Measurements from ENCODE around the gene IFNGR2.

The IFNGR2 gene

DNA sequence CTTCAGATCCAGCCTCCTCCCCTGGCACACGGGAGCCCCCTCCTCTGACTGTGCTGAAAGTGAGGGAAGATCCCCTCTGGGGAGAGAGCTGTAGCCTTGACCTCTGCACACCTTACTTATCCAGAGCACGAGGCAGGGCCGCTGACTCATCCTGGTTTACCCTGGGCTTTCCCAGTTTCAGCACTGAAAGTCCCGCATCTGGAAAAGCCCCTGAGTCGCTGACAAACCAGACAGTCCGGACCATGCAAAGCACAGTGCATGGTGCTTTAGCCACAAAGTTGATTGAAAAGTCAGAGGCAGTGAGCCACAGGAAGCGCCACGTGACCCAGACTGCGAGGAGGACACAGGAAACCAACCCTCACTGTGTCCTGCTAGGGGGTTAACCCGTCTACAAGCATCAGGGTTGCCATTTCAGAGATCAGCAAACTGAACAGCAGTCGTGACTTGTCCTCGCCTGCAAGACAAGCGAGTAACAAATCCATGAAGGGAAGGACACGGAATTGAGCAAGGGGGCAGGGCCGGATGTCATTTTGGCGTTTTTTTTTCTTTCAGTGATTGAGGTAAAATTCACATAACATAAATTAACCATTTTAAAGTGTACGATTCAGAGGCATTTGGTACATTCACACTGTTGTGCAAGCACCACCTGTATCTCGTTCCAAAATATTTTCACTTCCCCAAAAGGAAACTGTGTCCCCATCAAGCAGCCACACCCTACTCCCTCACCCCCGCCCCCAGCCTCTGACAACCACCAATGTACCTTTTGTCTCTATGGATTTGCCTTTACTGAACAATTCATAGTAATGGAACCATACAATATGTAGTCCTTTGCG is 19.9 kb upstream of the IFNGR2 start:
- Mint-ChIP-seq H3K4me1 (ENCODE audit: low read depth) (peaks cover 68% of the 10 kb centered on the region), H3K36me3 (ENCODE audit: low read depth) (no peaks in the 10 kb centered on the region), H3K27ac (peak overlapping the region; percentile 95), H3K27me3 (no peaks in the 10 kb centered on the region), H3K4me3 (peak overlapping the region; percentile 47), H3K9me3 (no peaks in the 10 kb centered on the region)
- intact Hi-C loops (cut with micrococcal nuclease) = no loop called here

DNA sequence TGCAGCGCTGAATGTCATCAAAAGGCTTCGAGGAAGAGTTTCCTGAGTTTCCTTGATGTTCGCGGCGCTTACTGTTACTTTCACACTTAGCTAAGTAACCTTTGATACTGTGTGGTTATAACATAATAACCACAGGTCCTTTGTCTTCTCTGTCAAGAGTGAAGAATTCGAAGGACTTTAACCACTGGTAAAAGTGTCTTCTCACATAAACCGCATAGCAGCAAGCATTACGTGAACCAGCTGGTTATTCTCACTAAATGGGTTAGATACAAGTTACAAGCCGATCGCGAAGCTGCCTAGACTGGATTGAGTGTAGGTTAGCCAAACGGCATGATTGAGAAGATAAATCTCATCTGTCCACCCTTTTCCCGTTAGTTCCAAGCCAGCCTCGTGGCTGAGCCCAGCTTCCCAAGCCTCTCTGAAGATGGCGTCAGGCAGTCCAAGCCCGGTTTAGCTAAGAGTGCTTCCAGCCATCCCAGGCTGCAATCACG is 18.3 kb upstream of the IFNGR2 start:
- Mint-ChIP-seq H3K36me3 (ENCODE audit: low read depth) (no peaks in the 10 kb centered on the region), H3K4me1 (ENCODE audit: low read depth) (peaks cover 80% of the 10 kb centered on the region), H3K9me3 (no peaks in the 10 kb centered on the region), H3K4me3 (no peak overlapping the region), H3K27ac (peak overlapping the region; percentile 95), H3K27me3 (no peaks in the 10 kb centered on the region)
- intact Hi-C loops (cut with micrococcal nuclease) = no loop called here

GRCh38 chr21:33386222-33386784 is 16.9 kb upstream of the IFNGR2 start:
- intact Hi-C loops (cut with micrococcal nuclease) = no loop called here
- H3K27me3 Mint-ChIP-seq = no peaks in the 10 kb centered on the region
- peaks cover 80% of the 10 kb centered on the region for H3K4me1 Mint-ChIP-seq (ENCODE audit: low read depth)

DNA sequence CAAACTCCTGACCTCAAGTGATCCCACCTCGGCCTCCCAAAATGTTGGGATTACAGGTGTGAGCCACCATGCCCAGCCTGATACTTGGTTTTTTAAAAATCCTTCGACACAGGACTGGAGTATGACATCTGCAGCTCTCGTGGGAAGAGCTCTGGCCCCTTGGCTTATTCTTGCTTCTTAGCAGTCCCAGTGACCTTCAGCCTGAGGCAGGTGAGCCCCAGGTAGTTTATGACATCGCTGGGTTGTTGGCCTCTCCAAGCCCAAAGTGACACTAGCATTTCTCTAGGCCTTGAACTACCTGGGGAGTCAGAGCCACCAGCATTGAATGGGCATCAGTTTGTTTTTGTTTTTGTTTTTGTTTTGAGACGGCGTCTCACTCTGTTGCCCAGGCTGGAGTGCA is 15.9 kb upstream of the IFNGR2 start:
- Mint-ChIP-seq H3K4me1 (ENCODE audit: low read depth) (peaks cover 80% of the 10 kb centered on the region), H3K27me3 (no peaks in the 10 kb centered on the region), H3K36me3 (ENCODE audit: low read depth) (no peaks in the 10 kb centered on the region), H3K27ac (peak overlapping the region; percentile 92), H3K9me3 (no peaks in the 10 kb centered on the region), H3K4me3 (no peak overlapping the region)
- intact Hi-C loops (cut with micrococcal nuclease) = no loop called here

More at GRCh38 chr21:33386222-33386784, 16.9 kb upstream of the IFNGR2 start:
- no peaks in the 10 kb centered on the region for H3K36me3 Mint-ChIP-seq (ENCODE audit: low read depth)
- peak overlapping the region; percentile 54 for H3K27ac Mint-ChIP-seq
- no peak overlapping the region for H3K4me3 Mint-ChIP-seq
- no peaks in the 10 kb centered on the region for H3K9me3 Mint-ChIP-seq

- Mint-ChIP-seq H3K9me3 (no peaks in the 10 kb centered on the region), H3K27me3 (no peaks in the 10 kb centered on the region), H3K4me3 (no peak overlapping the region), H3K4me1 (ENCODE audit: low read depth) (peaks cover 80% of the 10 kb centered on the region), H3K36me3 (ENCODE audit: low read depth) (no peaks in the 10 kb centered on the region), H3K27ac (peak overlapping the region; percentile 92)
- intact Hi-C loops (cut with micrococcal nuclease) = no loop called here
Observed at GRCh38 chr21:33388188-33388587, 15.0 kb upstream of the IFNGR2 start.

DNA sequence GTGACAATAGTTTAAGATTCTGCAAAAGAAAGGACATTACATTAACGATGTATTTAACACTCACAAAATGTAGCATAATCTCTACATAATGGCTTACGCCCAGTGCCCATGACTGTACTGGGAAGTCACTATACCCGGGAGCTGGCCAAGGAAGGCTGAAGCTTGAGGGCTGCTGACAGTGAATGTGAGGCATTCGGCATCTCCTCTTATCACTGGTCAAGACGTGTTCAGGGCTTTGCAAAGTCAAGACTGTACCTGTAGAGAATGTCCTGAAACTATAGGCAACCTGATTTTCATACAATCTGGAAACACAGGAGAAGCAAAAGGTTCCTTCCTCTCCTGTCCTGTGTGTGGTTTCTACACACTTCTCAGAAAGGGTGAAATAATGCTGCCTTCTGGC is 12.7 kb upstream of the IFNGR2 start:
- no peaks in the 10 kb centered on the region for H3K9me3 Mint-ChIP-seq
- no peaks in the 10 kb centered on the region for H3K27me3 Mint-ChIP-seq

GRCh38 chr21:33391656-33392055 is 11.6 kb upstream of the IFNGR2 start:
- Mint-ChIP-seq H3K4me3 (no peak overlapping the region), H3K9me3 (no peaks in the 10 kb centered on the region), H3K27me3 (no peaks in the 10 kb centered on the region), H3K36me3 (ENCODE audit: low read depth) (no peaks in the 10 kb centered on the region), H3K4me1 (ENCODE audit: low read depth) (peaks cover 74% of the 10 kb centered on the region), H3K27ac (peak overlapping the region; percentile 92)
- intact Hi-C loops (cut with micrococcal nuclease) = no loop called here

More for the DNA sequence above, 12.7 kb upstream of the IFNGR2 start:
- H3K4me3 Mint-ChIP-seq = no peak overlapping the region
- H3K36me3 Mint-ChIP-seq (ENCODE audit: low read depth) = no peaks in the 10 kb centered on the region
- peak overlapping the region; percentile 92 for H3K27ac Mint-ChIP-seq
- H3K4me1 Mint-ChIP-seq (ENCODE audit: low read depth) = peaks cover 76% of the 10 kb centered on the region
- intact Hi-C loops (cut with micrococcal nuclease) = no loop called here

- Mint-ChIP-seq H3K9me3 (no peaks in the 10 kb centered on the region), H3K4me1 (ENCODE audit: low read depth) (peaks cover 81% of the 10 kb centered on the region), H3K27ac (peak overlapping the region; percentile 92), H3K27me3 (no peaks in the 10 kb centered on the region), H3K4me3 (no peak overlapping the region), H3K36me3 (ENCODE audit: low read depth) (no peaks in the 10 kb centered on the region)
- intact Hi-C loops (cut with micrococcal nuclease) = no loop called here
Observed at GRCh38 chr21:33392284-33392985, 10.8 kb upstream of the IFNGR2 start.

DNA sequence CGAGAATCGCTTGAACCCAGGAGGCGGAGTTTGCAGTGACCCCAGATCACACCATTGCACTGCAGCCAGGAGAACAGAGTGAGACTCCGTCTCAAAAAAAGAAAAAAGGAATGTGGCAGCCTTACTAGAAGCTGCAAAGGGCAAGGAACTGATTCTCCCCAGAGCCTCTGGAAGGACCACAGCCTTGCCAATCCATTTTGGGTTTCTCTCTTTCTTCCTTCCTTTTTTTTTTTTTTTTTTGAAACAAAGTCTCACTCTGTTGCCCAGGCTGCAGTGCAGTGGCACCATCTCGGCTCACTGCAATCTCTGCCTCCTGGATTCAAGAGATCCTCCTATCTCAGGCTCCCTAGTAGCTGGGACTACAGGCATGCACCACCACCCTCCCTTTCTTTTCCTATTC is 9.9 kb upstream of the IFNGR2 start:
- H3K9me3 Mint-ChIP-seq = no peaks in the 10 kb centered on the region
- peaks cover 87% of the 10 kb centered on the region for H3K4me1 Mint-ChIP-seq (ENCODE audit: low read depth)
- H3K4me3 Mint-ChIP-seq = no peak overlapping the region
- intact Hi-C loops (cut with micrococcal nuclease) = no loop called here
- no peaks in the 10 kb centered on the region for H3K36me3 Mint-ChIP-seq (ENCODE audit: low read depth)
- H3K27ac Mint-ChIP-seq = peak overlapping the region; percentile 92
- H3K27me3 Mint-ChIP-seq = no peaks in the 10 kb centered on the region

GRCh38 chr21:33394260-33394659 is 9.0 kb upstream of the IFNGR2 start:
- no peaks in the 10 kb centered on the region for H3K9me3 Mint-ChIP-seq
- peak overlapping the region; percentile 92 for H3K27ac Mint-ChIP-seq
- intact Hi-C loops (cut with micrococcal nuclease) = loop anchor here (1.0 kb wide), 1 partner anchor 8 kb away; no protein-coding TSS in a partner anchor
- peaks cover 91% of the 10 kb centered on the region for H3K4me1 Mint-ChIP-seq (ENCODE audit: low read depth)
- H3K27me3 Mint-ChIP-seq = no peaks in the 10 kb centered on the region
- no peaks in the 10 kb centered on the region for H3K36me3 Mint-ChIP-seq (ENCODE audit: low read depth)
- peak overlapping the region; percentile 50 for H3K4me3 Mint-ChIP-seq

- Mint-ChIP-seq H3K4me3 (no peak overlapping the region), H3K27ac (peak overlapping the region; percentile 92), H3K4me1 (ENCODE audit: low read depth) (peaks cover 88% of the 10 kb centered on the region), H3K27me3 (no peaks in the 10 kb centered on the region), H3K36me3 (ENCODE audit: low read depth) (no peaks in the 10 kb centered on the region), H3K9me3 (no peaks in the 10 kb centered on the region)
- intact Hi-C loops (cut with micrococcal nuclease) = no loop called here
Observed at GRCh38 chr21:33395891-33396331, 7.3 kb upstream of the IFNGR2 start.

DNA sequence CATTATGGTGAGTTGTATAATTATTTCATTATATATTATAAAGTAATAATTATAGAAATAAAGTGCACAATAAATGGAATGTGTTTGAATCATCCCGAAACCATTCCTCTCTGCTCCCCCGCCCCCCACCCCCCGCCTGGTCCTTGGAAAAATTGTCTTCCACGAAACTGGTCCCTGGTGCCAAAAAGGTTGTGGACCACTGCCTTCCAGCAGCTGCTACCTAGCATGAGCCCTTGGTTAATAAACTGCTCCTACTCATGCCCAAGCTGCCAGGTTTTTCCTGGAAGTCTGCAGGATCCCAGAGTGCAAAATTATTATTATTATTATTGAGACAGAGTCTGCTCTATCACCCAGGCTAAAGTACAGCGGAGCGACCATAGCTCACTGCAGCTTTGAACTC is 6.8 kb upstream of the IFNGR2 start:
- Mint-ChIP-seq H3K4me1 (ENCODE audit: low read depth) (peaks cover 88% of the 10 kb centered on the region), H3K9me3 (no peaks in the 10 kb centered on the region), H3K4me3 (no peak overlapping the region), H3K36me3 (ENCODE audit: low read depth) (no peaks in the 10 kb centered on the region), H3K27me3 (no peaks in the 10 kb centered on the region), H3K27ac (peak overlapping the region; percentile 92)
- intact Hi-C loops (cut with micrococcal nuclease) = no loop called here

DNA sequence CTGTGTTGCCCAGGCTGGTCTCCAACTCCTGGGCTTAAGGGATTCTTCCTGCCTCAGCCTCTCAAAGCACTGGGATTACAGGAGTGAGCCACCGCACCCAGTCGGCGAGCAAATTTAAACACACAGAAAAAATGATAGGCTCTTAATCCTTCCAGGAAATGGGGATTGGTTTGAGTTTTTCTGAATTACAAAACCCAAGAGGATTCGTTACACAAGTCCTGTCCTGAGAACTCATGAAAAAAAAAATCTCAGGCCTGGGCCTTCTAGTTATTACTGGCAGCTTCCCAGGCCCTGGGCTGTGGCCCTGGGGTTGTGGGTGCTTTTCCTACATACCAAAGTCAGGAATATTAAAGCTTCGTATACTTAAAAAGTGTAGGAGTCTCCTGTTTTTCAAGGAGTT is 6.3 kb upstream of the IFNGR2 start:
- H3K36me3 Mint-ChIP-seq (ENCODE audit: low read depth) = no peaks in the 10 kb centered on the region
- intact Hi-C loops (cut with micrococcal nuclease) = no loop called here
- H3K27me3 Mint-ChIP-seq = no peaks in the 10 kb centered on the region
- H3K9me3 Mint-ChIP-seq = no peaks in the 10 kb centered on the region
- H3K27ac Mint-ChIP-seq = peak overlapping the region; percentile 75
- peaks cover 88% of the 10 kb centered on the region for H3K4me1 Mint-ChIP-seq (ENCODE audit: low read depth)
- no peak overlapping the region for H3K4me3 Mint-ChIP-seq

GRCh38 chr21:33397717-33398116 is 5.5 kb upstream of the IFNGR2 start:
- no peaks in the 10 kb centered on the region for H3K36me3 Mint-ChIP-seq (ENCODE audit: low read depth)
- peaks cover 86% of the 10 kb centered on the region for H3K4me1 Mint-ChIP-seq (ENCODE audit: low read depth)
- peak overlapping the region; percentile 4 for H3K4me3 Mint-ChIP-seq
- H3K27me3 Mint-ChIP-seq = no peaks in the 10 kb centered on the region
- intact Hi-C loops (cut with micrococcal nuclease) = no loop called here
- no peaks in the 10 kb centered on the region for H3K9me3 Mint-ChIP-seq
- peak overlapping the region; percentile 75 for H3K27ac Mint-ChIP-seq

Measured in dendritic cell treated with granulocyte-macrophage colony-stimulating factor and Interleukin-4, amounts not matched to agents 40 ng/mL and 50 ng/mL, for 4 days (primary cell).